Naive thymus-derived CD4-positive, alpha-beta T cell (primary cell): Measurements from ENCODE around the gene USP48. TPM values are rescaled to one million over a fixed set of nuclear protein-coding genes. Genes with fewer than 3 reads are reported as not detected.
"Not testable (repeated sequence)": the region's sequence is repeated elsewhere in the genome, so short reads cannot be mapped to it uniquely, and the experiment has no call there.

Source experiments
- ATAC-seq: fragments of 150-1000 bp; cut with Tn5 transposase; 2 replicates; pipeline ENCODE4 v1.10.0; 2021; ENCODE audit warnings: mild to moderate bottlenecking, moderate library complexity
- CTCF ChIA-PET: fragments of 350-600 bp; sonication (Branson Sonifier 250); formaldehyde crosslinking; loops from one replicate; lab custom pipeline; 2021; ENCODE audit warnings: antibody characterized with exemption; lab: Charles Lee
- POLR2A ChIA-PET: fragments of 350-600 bp; sonication (Branson Sonifier 250); formaldehyde crosslinking; loops from one replicate; lab custom pipeline; 2021; ENCODE audit warnings: antibody characterized with exemption, inconsistent platforms; lab: Charles Lee
- DNase-seq, 9 donors: peaks; one replicate each; pipeline versions ENCODE4 v3.0.0 to v3.0.0-alpha.2; 2020 to 2022; ENCODE audit warnings: mixed read lengths in 1 of 9
- H3K27ac ChIP-seq: one replicate; pipeline ENCODE4 v1.7.0; 2013; ENCODE audit warnings: mild to moderate bottlenecking, low read depth, low read length, moderate library complexity
- H3K27me3 ChIP-seq, 2 donors: one replicate each; pipeline ENCODE4 v1.7.0; 2013; ENCODE audit warnings: low read length in 2 of 2, mild to moderate bottlenecking in 2 of 2, moderate library complexity in 2 of 2; ENCODE audit not compliant: control insufficient read depth in 2 of 2, insufficient read depth in 2 of 2
- H3K36me3 ChIP-seq, 3 experiments: 1 replicate in 2 of 3; 2 replicates in 1 of 3; pipeline ENCODE4 v1.7.0; 2013; ENCODE audit warnings: low read length in 3 of 3, mild to moderate bottlenecking in 3 of 3, moderate library complexity in 1 of 3; ENCODE audit not compliant: insufficient read depth in 3 of 3, control insufficient read depth in 2 of 3
- H3K4me1 ChIP-seq, 2 donors: one replicate each; pipeline ENCODE4 v1.7.0; 2013; ENCODE audit warnings: low read length in 2 of 2, mild to moderate bottlenecking in 2 of 2, moderate library complexity in 1 of 2; ENCODE audit not compliant: control insufficient read depth in 2 of 2, insufficient read depth in 2 of 2
- H3K4me3 ChIP-seq: 2 replicates; pipeline ENCODE4 v1.7.0; 2013; ENCODE audit warnings: mild to moderate bottlenecking, low read length
- H3K9me3 ChIP-seq, 3 experiments: 1 replicate in 2 of 3; 2 replicates in 1 of 3; pipeline ENCODE4 v1.7.0; 2013; ENCODE audit warnings: low read length in 3 of 3; ENCODE audit not compliant: control insufficient read depth in 2 of 3
- H3K27ac Mint-ChIP-seq, 9 donors: one replicate each; pipeline ENCODE4 v1.8.0; 2020 to 2022; ENCODE audit warnings: mixed read lengths in 9 of 9, mild to moderate bottlenecking in 8 of 9, moderate library complexity in 5 of 9, inconsistent platforms in 2 of 9
- H3K27me3 Mint-ChIP-seq, 5 donors: one replicate each; pipeline ENCODE4 v1.8.0; 2021 to 2022; ENCODE audit warnings: mixed read lengths in 5 of 5, mild to moderate bottlenecking in 1 of 5
- H3K36me3 Mint-ChIP-seq, 5 donors: one replicate each; pipeline ENCODE4 v1.8.0; 2020 to 2022; ENCODE audit warnings: mixed read lengths in 5 of 5, mild to moderate bottlenecking in 3 of 5, inconsistent platforms in 1 of 5
- H3K4me1 Mint-ChIP-seq, 7 donors: one replicate each; pipeline ENCODE4 v1.8.0; 2020 to 2022; ENCODE audit warnings: mixed read lengths in 7 of 7, mild to moderate bottlenecking in 3 of 7, inconsistent platforms in 1 of 7
- H3K4me3 Mint-ChIP-seq, 10 donors: one replicate each; pipeline ENCODE4 v1.8.0; 2020 to 2022; ENCODE audit warnings: mild to moderate bottlenecking in 10 of 10, mixed read lengths in 10 of 10, moderate library complexity in 6 of 10, inconsistent platforms in 2 of 10
- H3K9me3 Mint-ChIP-seq, 11 donors: one replicate each; pipeline ENCODE4 v1.8.0; 2020 to 2022; ENCODE audit warnings: mixed read lengths in 11 of 11, mild to moderate bottlenecking in 4 of 11, inconsistent platforms in 1 of 11, moderate library complexity in 1 of 11
- intact Hi-C, 2 donors: fragments of 100-400 bp; cut with micrococcal nuclease; formaldehyde crosslinking; loops; one replicate each; pipeline ENCODE4 v1.15.1; 2023
- polyA plus RNA-seq, 2 donors: library from polyadenylated mRNA; unstranded; fragments of 300-500 nt; fragmentation: Illumina TruSeq; gene quantifications; one replicate each; pipeline ENCODE4 v1.2.3, GENCODE V29; 2021
- total RNA-seq, 6 experiments: library from RNA in 5 of 6; stranded (reverse) in 5 of 6; gene quantifications; 1 replicate in 5 of 6; 2 replicates in 1 of 6; pipeline ENCODE4 v1.2.3 and lab custom pipeline; 2021 to 2026

The USP48 gene
- total and polyA plus RNA-seq, 7 experiments from 2014 or later, result 34.8 to 107 (median 79.5) TPM

DNA sequence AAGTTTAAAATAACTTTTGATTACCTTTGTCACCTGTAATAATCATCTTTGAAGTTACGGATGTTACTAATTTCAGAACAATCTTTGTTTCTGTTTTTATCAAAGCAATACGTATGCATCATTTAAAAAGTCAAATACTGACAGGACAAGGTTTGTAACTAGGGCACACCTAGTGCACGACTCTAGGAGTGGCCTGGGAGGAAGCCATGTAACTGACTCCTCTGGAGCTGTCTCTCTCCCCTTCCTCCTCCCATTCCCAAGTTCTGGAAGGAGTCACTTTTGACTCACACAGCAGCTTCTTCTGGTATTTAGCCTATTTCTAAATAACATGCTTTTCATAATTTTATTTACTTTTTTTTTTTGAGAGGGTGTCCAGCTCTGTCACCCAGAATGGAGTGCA is 102.0 kb downstream of the USP48 start:
- Histone ChIP-seq H3K36me3 (peaks cover 0 to 25% (median 5%) of the 10 kb centered on the region in 3 experiments), H3K4me3 (no peak overlapping the region), H3K9me3 (no peaks in the 10 kb centered on the region), H3K4me1 (no peaks in the 10 kb centered on the region), H3K27ac (no peak overlapping the region), H3K27me3 (no peaks in the 10 kb centered on the region)
- Mint-ChIP-seq H3K27me3 (no peaks in the 10 kb centered on the region), H3K4me3 (no peak overlapping the region), H3K9me3 (no peaks in the 10 kb centered on the region), H3K4me1 (no peaks in the 10 kb centered on the region), H3K36me3 (peaks cover 4 to 39% (median 29%) of the 10 kb centered on the region in 5 donors), H3K27ac (no peak overlapping the region)
- intact Hi-C loops, result no loop called here
- ChIA-PET POLR2A (no interaction called here), CTCF (no interaction called here)
- ATAC-seq (no peak), DNase-seq (no peak)

DNA sequence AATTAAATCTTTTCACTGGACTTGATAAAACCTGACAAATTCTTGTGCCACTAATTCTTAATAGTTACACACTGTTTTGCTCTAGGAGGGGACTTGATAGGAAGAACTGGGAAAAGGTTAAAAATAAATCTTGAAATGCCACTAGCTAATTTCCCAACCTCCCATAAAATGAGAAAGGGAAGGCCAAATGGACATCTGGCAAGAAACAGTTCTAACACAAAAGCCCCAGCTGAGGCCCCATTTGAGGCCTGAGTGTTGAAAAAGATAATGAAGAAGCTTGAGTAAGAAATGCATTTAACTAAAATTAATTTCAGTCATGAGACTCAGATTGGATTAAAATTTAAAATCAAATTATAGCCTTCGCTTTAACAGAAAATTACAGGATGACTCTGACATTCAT is 102.6 kb downstream of the USP48 start:
- Histone ChIP-seq H3K36me3 (peaks cover 0 to 20% (median 5%) of the 10 kb centered on the region in 3 experiments), H3K9me3 (no peaks in the 10 kb centered on the region), H3K27me3 (no peaks in the 10 kb centered on the region), H3K4me3 (no peak overlapping the region), H3K4me1 (no peaks in the 10 kb centered on the region), H3K27ac (no peak overlapping the region)
- Mint-ChIP-seq H3K9me3 (no peaks in the 10 kb centered on the region), H3K27me3 (no peaks in the 10 kb centered on the region), H3K27ac (peak overlapping the region in 1 of 9 donors; percentile 76), H3K4me3 (no peak overlapping the region), H3K4me1 (no peaks in the 10 kb centered on the region), H3K36me3 (peaks cover under 1 to 34% (median 25%) of the 10 kb centered on the region in 5 donors)
- ChIA-PET CTCF (interaction anchor here (0.6 kb wide), 1 partner anchor 424 kb away, joined by 3 read pairs; no protein-coding TSS in a partner anchor), POLR2A (no interaction called here)
- DNase-seq (no peak), ATAC-seq (no peak)
- intact Hi-C loops, result no loop called here

DNA sequence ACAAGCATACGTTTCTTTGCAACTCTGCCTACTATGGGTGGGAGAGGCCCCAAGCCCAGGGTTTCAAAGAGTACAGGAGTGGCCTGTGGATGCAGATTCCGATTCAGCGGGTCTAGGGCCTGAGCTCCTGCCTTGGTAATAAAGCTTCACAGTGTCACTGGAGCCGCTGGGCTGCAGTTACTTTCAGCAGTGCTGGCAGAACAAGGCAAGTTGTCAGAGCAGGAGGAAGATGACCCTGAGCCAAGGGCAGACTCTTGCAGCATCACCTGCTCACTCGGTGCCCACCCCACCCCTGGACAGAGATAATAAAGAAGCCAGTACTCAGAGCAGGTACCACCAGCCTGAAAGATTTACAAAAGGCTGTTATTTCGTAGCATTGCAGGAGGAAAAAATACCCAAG is 105.8 kb downstream of the USP48 start:
- ATAC-seq, result no peak
- Mint-ChIP-seq H3K36me3 (peaks cover 0 to 14% (median 9%) of the 10 kb centered on the region in 5 donors), H3K4me3 (no peak overlapping the region), H3K9me3 (no peaks in the 10 kb centered on the region), H3K4me1 (peaks cover 0 to 3% (median 0%) of the 10 kb centered on the region in 7 donors), H3K27me3 (no peaks in the 10 kb centered on the region), H3K27ac (no peak overlapping the region)
- H3K36me3 ChIP-seq, result peaks cover 0 to 8% (median 5%) of the 10 kb centered on the region in 3 experiments
- H3K27me3 ChIP-seq, result no peaks in the 10 kb centered on the region
- no peaks in the 10 kb centered on the region for H3K4me1 ChIP-seq
- H3K4me3 ChIP-seq, result no peak overlapping the region
- no peak for DNase-seq
- no peaks in the 10 kb centered on the region for H3K9me3 ChIP-seq
- ChIA-PET POLR2A (no interaction called here), CTCF (no interaction called here)
- H3K27ac ChIP-seq, result no peak overlapping the region
- intact Hi-C loops, result no loop called here

DNA sequence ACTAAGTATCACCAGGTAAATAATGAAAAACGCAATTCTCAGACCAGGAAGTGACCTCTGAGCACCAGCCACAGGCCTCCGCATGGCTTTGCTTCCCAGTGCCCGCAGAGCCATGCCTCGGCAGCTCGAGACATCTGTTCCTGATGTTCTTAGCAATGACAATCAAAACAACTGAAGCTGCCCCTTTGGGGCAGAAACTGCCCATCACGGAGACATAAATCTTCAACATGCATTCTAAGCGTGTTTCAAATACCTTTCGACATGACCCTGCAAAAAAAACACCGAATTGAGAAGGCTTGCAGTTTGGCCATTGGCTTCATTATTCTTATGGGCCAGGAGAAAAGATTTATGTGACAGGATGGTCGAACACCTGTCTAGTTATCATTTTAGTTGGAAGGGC is 108.0 kb downstream of the USP48 start:
- Histone ChIP-seq H3K4me1 (no peaks in the 10 kb centered on the region), H3K9me3 (no peaks in the 10 kb centered on the region), H3K36me3 (peaks cover 0 to 7% (median under 1%) of the 10 kb centered on the region in 3 experiments), H3K27ac (no peak overlapping the region), H3K4me3 (no peak overlapping the region), H3K27me3 (no peaks in the 10 kb centered on the region)
- ATAC-seq, result no peak
- Mint-ChIP-seq H3K36me3 (peaks cover 0 to 6% (median 5%) of the 10 kb centered on the region in 5 donors), H3K4me1 (peaks cover 0 to 4% (median 0%) of the 10 kb centered on the region in 7 donors), H3K4me3 (no peak overlapping the region), H3K27ac (peak overlapping the region in 2 of 9 donors; percentile 12 to 47), H3K9me3 (no peaks in the 10 kb centered on the region), H3K27me3 (peaks cover 0 to 14% (median 0%) of the 10 kb centered on the region in 5 donors)
- intact Hi-C loops, result no loop called here
- POLR2A ChIA-PET, result no interaction called here
- CTCF ChIA-PET, result no interaction called here
- no peak for DNase-seq

DNA sequence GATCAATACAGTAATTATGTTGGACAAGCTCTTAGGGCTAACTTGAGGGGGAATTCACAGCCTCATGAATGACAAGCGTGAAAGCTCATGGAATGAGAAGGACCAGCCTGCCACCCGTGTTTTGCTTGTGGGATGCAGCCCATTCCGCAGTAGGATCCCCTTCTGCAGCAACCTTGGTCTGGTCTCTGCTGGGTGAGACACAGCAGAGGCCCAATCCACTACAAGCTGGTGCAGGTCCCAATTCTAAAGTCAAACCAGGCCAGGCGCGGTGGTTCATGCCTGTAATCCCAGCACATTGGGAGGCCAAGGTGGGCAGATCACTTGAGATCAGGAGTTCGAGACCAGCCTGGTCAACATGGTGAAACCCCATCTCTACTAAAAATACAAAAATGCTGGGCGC is 109.1 kb downstream of the USP48 start:
- H3K4me1 ChIP-seq, H3K4me1 Mint-ChIP-seq, H3K27ac Mint-ChIP-seq, H3K36me3 Mint-ChIP-seq, DNase-seq, ATAC-seq, H3K27ac ChIP-seq, intact Hi-C loops, H3K4me3 ChIP-seq, POLR2A ChIA-PET, H3K9me3 ChIP-seq, H3K4me3 Mint-ChIP-seq, H3K27me3 ChIP-seq, H3K36me3 ChIP-seq, H3K9me3 Mint-ChIP-seq: not testable (repeated sequence)
- CTCF ChIA-PET, result interaction anchor here (0.8 kb wide), 1 partner anchor 35 kb away, joined by 3 read pairs; no protein-coding TSS in a partner anchor
- peaks cover 0 to 20% (median 0%) of the 10 kb centered on the region in 5 donors for H3K27me3 Mint-ChIP-seq

DNA sequence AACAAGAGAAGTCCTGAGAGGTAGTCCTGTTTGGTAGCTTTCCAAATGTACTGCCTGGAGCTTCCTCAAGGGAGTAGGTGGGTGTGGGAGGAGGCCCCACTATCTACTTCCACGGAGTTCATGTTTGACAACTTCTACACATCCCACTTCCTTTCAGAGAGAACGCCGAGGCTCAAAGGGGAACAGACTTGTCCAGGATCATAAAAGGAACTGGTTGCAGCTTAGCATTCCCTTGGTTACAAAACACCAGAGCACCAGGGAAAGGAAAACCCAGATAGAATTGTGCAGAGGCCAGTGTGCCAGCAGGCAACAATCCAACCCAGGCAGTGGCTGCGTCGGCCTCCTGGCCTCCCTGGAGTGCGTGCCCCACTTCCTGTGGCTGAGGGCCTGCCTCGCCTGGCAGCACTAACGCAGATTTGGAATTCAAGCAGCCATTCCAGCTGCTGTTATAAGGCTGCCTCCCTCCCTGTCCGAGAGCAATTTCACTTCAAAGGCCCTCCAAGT is 109.6 kb downstream of the USP48 start:
- Mint-ChIP-seq H3K27me3 (peaks cover 0 to 22% (median under 1%) of the 10 kb centered on the region in 5 donors), H3K36me3 (no peaks in the 10 kb centered on the region), H3K4me3 (no peak overlapping the region), H3K4me1 (peaks cover 0 to 11% (median 1%) of the 10 kb centered on the region in 7 donors), H3K27ac (no peak overlapping the region), H3K9me3 (no peaks in the 10 kb centered on the region)
- no peak overlapping the region for H3K27ac ChIP-seq
- intact Hi-C loops, result no loop called here
- no peaks in the 10 kb centered on the region for H3K36me3 ChIP-seq
- DNase-seq, result no peak
- no peak overlapping the region for H3K4me3 ChIP-seq
- H3K27me3 ChIP-seq, result peaks cover under 1 to 3% of the 10 kb centered on the region in 2 donors
- CTCF ChIA-PET, result interaction anchor here (0.8 kb wide), 1 partner anchor 34 kb away, joined by 3 read pairs; no protein-coding TSS in a partner anchor
- no peak for ATAC-seq
- POLR2A ChIA-PET, result no interaction called here
- peaks cover 0 to 12% of the 10 kb centered on the region in 2 donors for H3K4me1 ChIP-seq
- H3K9me3 ChIP-seq, result no peaks in the 10 kb centered on the region
